ENCODE data around the gene UPB1. TPM values are rescaled to one million over a fixed set of nuclear protein-coding genes. Genes with fewer than 3 reads are reported as not detected.
A peak's percentile ranks its signal among the peaks of the same experiment; 100 is the strongest.
"Not testable (repeated sequence)": the region's sequence is repeated elsewhere in the genome, so short reads cannot be mapped to it uniquely, and the experiment has no call there.

The UPB1 gene
- total RNA-seq, 1 donor from 2014 or later: 0.21 TPM

GRCh38 chr22:24485608-24486007 is 9.5 kb upstream of the UPB1 start:
- H3K9me3 Mint-ChIP-seq: no peaks in the 10 kb centered on the region
- no peak for DNase-seq (ENCODE audit: low spot score)
- no peak overlapping the region for H3K27ac Mint-ChIP-seq
- intact Hi-C loops (cut with micrococcal nuclease): loop anchor here (1.0 to 5.0 kb wide), 5 partner anchors 26 to 198 kb away; no protein-coding TSS in a partner anchor
- peaks cover 12% of the 10 kb centered on the region for H3K27me3 Mint-ChIP-seq (ENCODE audit: insufficient read depth)
- no peak overlapping the region for H3K4me3 Mint-ChIP-seq
- H3K36me3 Mint-ChIP-seq (ENCODE audit: low read depth): no peaks in the 10 kb centered on the region
- H3K4me1 Mint-ChIP-seq (ENCODE audit: low read depth): peaks cover 21% of the 10 kb centered on the region

- Mint-ChIP-seq H3K4me1 (ENCODE audit: low read depth) (peaks cover 21% of the 10 kb centered on the region), H3K4me3 (no peak overlapping the region), H3K9me3 (no peaks in the 10 kb centered on the region), H3K27me3 (ENCODE audit: insufficient read depth) (peaks cover 9% of the 10 kb centered on the region), H3K36me3 (ENCODE audit: low read depth) (no peaks in the 10 kb centered on the region), H3K27ac (peak overlapping the region; percentile 63)
- DNase-seq (ENCODE audit: low spot score): peak; percentile 17
- intact Hi-C loops (cut with micrococcal nuclease): loop anchor here (1.0 to 5.0 kb wide), 4 partner anchors 25 to 199 kb away; no protein-coding TSS in a partner anchor
Measured at GRCh38 chr22:24486501-24486921, 8.6 kb upstream of the UPB1 start.

GRCh38 chr22:24489011-24489410 is 6.1 kb upstream of the UPB1 start:
- no peaks in the 10 kb centered on the region for H3K36me3 Mint-ChIP-seq (ENCODE audit: low read depth)
- H3K27ac Mint-ChIP-seq: no peak overlapping the region
- H3K4me1 Mint-ChIP-seq (ENCODE audit: low read depth): peaks cover 11% of the 10 kb centered on the region
- no peaks in the 10 kb centered on the region for H3K9me3 Mint-ChIP-seq
- intact Hi-C loops (cut with micrococcal nuclease): loop anchor here (5.0 kb wide), 1 partner anchor 202 kb away; no protein-coding TSS in a partner anchor
- no peak overlapping the region for H3K4me3 Mint-ChIP-seq
- no peak for DNase-seq (ENCODE audit: low spot score)
- peaks cover 24% of the 10 kb centered on the region for H3K27me3 Mint-ChIP-seq (ENCODE audit: insufficient read depth)

- Mint-ChIP-seq H3K27me3 (ENCODE audit: insufficient read depth) (peaks cover 21% of the 10 kb centered on the region), H3K4me1 (ENCODE audit: low read depth) (peaks cover 11% of the 10 kb centered on the region)
- not testable (repeated sequence) for H3K27ac Mint-ChIP-seq; DNase-seq (ENCODE audit: low spot score); H3K9me3 Mint-ChIP-seq; H3K36me3 Mint-ChIP-seq (ENCODE audit: low read depth); H3K4me3 Mint-ChIP-seq
- intact Hi-C loops (cut with micrococcal nuclease): loop anchor here (5.0 kb wide), 1 partner anchor 202 kb away; no protein-coding TSS in a partner anchor
Measured at GRCh38 chr22:24489434-24489833, 5.7 kb upstream of the UPB1 start.

- Mint-ChIP-seq H3K4me1 (ENCODE audit: low read depth) (peaks cover 2% of the 10 kb centered on the region), H3K27me3 (ENCODE audit: insufficient read depth) (peaks cover 34% of the 10 kb centered on the region), H3K27ac (no peak overlapping the region), H3K4me3 (no peak overlapping the region), H3K36me3 (ENCODE audit: low read depth) (no peaks in the 10 kb centered on the region), H3K9me3 (no peaks in the 10 kb centered on the region)
- intact Hi-C loops (cut with micrococcal nuclease): no loop called here
- no peak for DNase-seq (ENCODE audit: low spot score)
Measured at GRCh38 chr22:24492391-24492790, 2.7 kb upstream of the UPB1 start.

- H3K36me3 Mint-ChIP-seq (ENCODE audit: low read depth): no peaks in the 10 kb centered on the region
- intact Hi-C loops (cut with micrococcal nuclease): no loop called here
- H3K27ac Mint-ChIP-seq: no peak overlapping the region
- no peaks in the 10 kb centered on the region for H3K9me3 Mint-ChIP-seq
- no peak for DNase-seq (ENCODE audit: low spot score)
- H3K27me3 Mint-ChIP-seq (ENCODE audit: insufficient read depth): peaks cover 37% of the 10 kb centered on the region
- peaks cover 13% of the 10 kb centered on the region for H3K4me1 Mint-ChIP-seq (ENCODE audit: low read depth)
- H3K4me3 Mint-ChIP-seq: no peak overlapping the region
Measured at GRCh38 chr22:24494167-24494527, 985 bp upstream of the UPB1 start.

GRCh38 chr22:24495365-24495675 is 188 bp downstream of the UPB1 start:
- Mint-ChIP-seq H3K36me3 (ENCODE audit: low read depth) (no peaks in the 10 kb centered on the region), H3K4me1 (ENCODE audit: low read depth) (peaks cover 13% of the 10 kb centered on the region), H3K27me3 (ENCODE audit: insufficient read depth) (peaks cover 34% of the 10 kb centered on the region), H3K4me3 (no peak overlapping the region), H3K9me3 (no peaks in the 10 kb centered on the region), H3K27ac (no peak overlapping the region)
- intact Hi-C loops (cut with micrococcal nuclease): no loop called here
- no peak for DNase-seq (ENCODE audit: low spot score)

- Mint-ChIP-seq H3K27me3 (ENCODE audit: insufficient read depth) (peaks cover 31% of the 10 kb centered on the region), H3K9me3 (no peaks in the 10 kb centered on the region), H3K4me1 (ENCODE audit: low read depth) (peaks cover 13% of the 10 kb centered on the region), H3K4me3 (no peak overlapping the region), H3K36me3 (ENCODE audit: low read depth) (no peaks in the 10 kb centered on the region), H3K27ac (no peak overlapping the region)
- no peak for DNase-seq (ENCODE audit: low spot score)
- intact Hi-C loops (cut with micrococcal nuclease): no loop called here
Measured at GRCh38 chr22:24496234-24496633, 1.1 kb downstream of the UPB1 start.

GRCh38 chr22:24496661-24497060 is 1.5 kb downstream of the UPB1 start:
- intact Hi-C loops (cut with micrococcal nuclease): no loop called here
- DNase-seq (ENCODE audit: low spot score): no peak

GRCh38 chr22:24497841-24498258 is 2.7 kb downstream of the UPB1 start:
- no peaks in the 10 kb centered on the region for H3K9me3 Mint-ChIP-seq
- H3K36me3 Mint-ChIP-seq (ENCODE audit: low read depth): no peaks in the 10 kb centered on the region
- H3K27me3 Mint-ChIP-seq (ENCODE audit: insufficient read depth): peaks cover 31% of the 10 kb centered on the region
- peaks cover 16% of the 10 kb centered on the region for H3K4me1 Mint-ChIP-seq (ENCODE audit: low read depth)
- no peak overlapping the region for H3K4me3 Mint-ChIP-seq
- H3K27ac Mint-ChIP-seq: no peak overlapping the region
- no peak for DNase-seq (ENCODE audit: low spot score)
- intact Hi-C loops (cut with micrococcal nuclease): no loop called here

More at GRCh38 chr22:24496661-24497060, 1.5 kb downstream of the UPB1 start:
- peaks cover 34% of the 10 kb centered on the region for H3K27me3 Mint-ChIP-seq (ENCODE audit: insufficient read depth)
- no peaks in the 10 kb centered on the region for H3K9me3 Mint-ChIP-seq
- no peak overlapping the region for H3K27ac Mint-ChIP-seq
- no peaks in the 10 kb centered on the region for H3K36me3 Mint-ChIP-seq (ENCODE audit: low read depth)
- H3K4me1 Mint-ChIP-seq (ENCODE audit: low read depth): peaks cover 13% of the 10 kb centered on the region
- H3K4me3 Mint-ChIP-seq: no peak overlapping the region

GRCh38 chr22:24498824-24499223 is 3.7 kb downstream of the UPB1 start:
- Mint-ChIP-seq H3K4me1 (ENCODE audit: low read depth) (peaks cover 26% of the 10 kb centered on the region), H3K27ac (no peak overlapping the region), H3K9me3 (no peaks in the 10 kb centered on the region), H3K4me3 (no peak overlapping the region), H3K27me3 (ENCODE audit: insufficient read depth) (peaks cover 24% of the 10 kb centered on the region), H3K36me3 (ENCODE audit: low read depth) (no peaks in the 10 kb centered on the region)
- no peak for DNase-seq (ENCODE audit: low spot score)
- intact Hi-C loops (cut with micrococcal nuclease): no loop called here

- Mint-ChIP-seq H3K27ac (no peak overlapping the region), H3K4me3 (no peak overlapping the region), H3K9me3 (no peaks in the 10 kb centered on the region), H3K27me3 (ENCODE audit: insufficient read depth) (peaks cover 22% of the 10 kb centered on the region), H3K36me3 (ENCODE audit: low read depth) (no peaks in the 10 kb centered on the region), H3K4me1 (ENCODE audit: low read depth) (peaks cover 28% of the 10 kb centered on the region)
- intact Hi-C loops (cut with micrococcal nuclease): no loop called here
- DNase-seq (ENCODE audit: low spot score): no peak
Measured at GRCh38 chr22:24499706-24500276, 4.7 kb downstream of the UPB1 start.

GRCh38 chr22:24500277-24500820 is 5.2 kb downstream of the UPB1 start:
- DNase-seq (ENCODE audit: low spot score): no peak
- no peaks in the 10 kb centered on the region for H3K36me3 Mint-ChIP-seq (ENCODE audit: low read depth)
- no peak overlapping the region for H3K27ac Mint-ChIP-seq
- intact Hi-C loops (cut with micrococcal nuclease): no loop called here
- peaks cover 28% of the 10 kb centered on the region for H3K4me1 Mint-ChIP-seq (ENCODE audit: low read depth)
- no peak overlapping the region for H3K4me3 Mint-ChIP-seq
- no peaks in the 10 kb centered on the region for H3K9me3 Mint-ChIP-seq
- peaks cover 22% of the 10 kb centered on the region for H3K27me3 Mint-ChIP-seq (ENCODE audit: insufficient read depth)
